BE2C (cell line): ENCODE measurements around the gene SPRR2G.
"Not testable (repeated sequence)": the region's sequence is repeated elsewhere in the genome, so short reads cannot be mapped to it uniquely, and the experiment has no call there.

ENCODE experiments used
- DNase-seq: peaks from one replicate; pipeline ENCODE4 v3.0.0-alpha.2; 2020
- H3K27me3 ChIP-seq: fragments of 250-450 bp; sonication (Bioruptor Pico); 2 replicates; pipeline ENCODE4 v1.5.1; 2020; ENCODE audit warnings: mild to moderate bottlenecking
- H3K36me3 ChIP-seq: fragments of 250-450 bp; sonication (Bioruptor Pico); 2 replicates; pipeline ENCODE4 v1.5.1; 2020; ENCODE audit warnings: mild to moderate bottlenecking
- H3K4me1 ChIP-seq: fragments of 250-450 bp; sonication (Bioruptor Pico); 2 replicates; pipeline ENCODE4 v1.5.1; 2020
- H3K4me3 ChIP-seq: 2 replicates; pipeline ENCODE4 v1.5.1; 2011; ENCODE audit warnings: low read depth, low read length
- H3K9me3 ChIP-seq: fragments of 250-450 bp; sonication (Bioruptor Pico); 2 replicates; pipeline ENCODE4 v1.5.1; 2020
- CTCF ChIP-seq: IDR thresholded peaks from 2 replicates; pipeline ENCODE4 v1.5.1; 2012; ENCODE audit warnings: mild to moderate bottlenecking, low read depth, low read length

SPRR2G gene

DNA sequence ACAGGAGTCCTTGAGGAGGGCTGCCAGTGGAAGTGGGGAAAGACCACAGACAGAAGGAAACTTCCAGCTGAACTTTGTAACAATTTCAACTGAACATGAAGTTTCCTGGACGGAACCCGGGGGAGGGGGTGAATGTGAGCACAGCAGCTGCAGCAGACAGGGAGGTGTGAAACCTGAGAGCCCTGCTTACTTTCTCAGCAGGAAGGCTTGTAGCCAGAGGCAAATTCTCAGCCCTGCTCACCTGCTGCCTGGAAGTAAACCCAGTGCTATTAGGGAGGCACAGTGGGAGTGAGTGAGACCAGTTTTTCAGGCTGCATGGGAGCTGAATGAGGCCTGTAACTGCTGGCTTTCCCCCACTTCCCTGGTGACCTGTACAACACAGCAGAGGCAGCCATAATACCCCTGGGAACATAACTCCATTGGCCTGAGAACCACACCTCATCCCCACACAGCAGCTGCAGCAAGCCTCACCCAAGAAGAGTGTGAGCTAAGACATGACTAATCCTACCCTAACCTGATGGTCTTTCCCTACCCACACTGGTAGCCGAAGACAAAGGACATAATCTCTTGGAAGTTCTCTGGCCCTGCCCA lies 27.8 kb downstream of the SPRR2G start:
- no peaks in the 10 kb centered on the region for H3K36me3 ChIP-seq
- TF ChIP-seq CTCF: no peak
- no peak overlapping the region for H3K4me3 ChIP-seq
- DNase-seq: no peak
- H3K27me3 ChIP-seq: no peaks in the 10 kb centered on the region; the same call in 1 of the 2 replicates
- no peaks in the 10 kb centered on the region for H3K9me3 ChIP-seq
- H3K4me1 ChIP-seq: no peaks in the 10 kb centered on the region

DNA sequence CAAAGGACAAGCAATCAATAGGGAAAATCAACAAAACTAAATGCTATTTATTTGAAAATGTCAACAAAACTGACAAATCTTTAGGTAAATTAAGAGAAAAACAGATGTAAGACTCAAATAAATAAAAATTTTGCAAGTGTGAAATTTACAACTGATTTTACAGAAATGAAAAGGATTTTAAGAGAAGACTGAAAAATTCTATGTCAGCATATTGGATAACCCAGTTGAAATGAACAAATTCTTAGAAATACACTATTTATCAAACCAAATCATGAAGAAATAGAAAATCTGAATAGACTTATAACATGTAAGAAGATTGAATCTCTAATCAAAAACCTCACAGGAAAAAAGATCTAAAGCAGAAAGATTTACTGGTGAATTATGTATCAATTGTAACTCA lies 29.7 kb downstream of the SPRR2G start:
- H3K36me3 ChIP-seq: no peaks in the 10 kb centered on the region
- H3K27me3 ChIP-seq: no peaks in the 10 kb centered on the region; the same call in 1 of the 2 replicates
- no peak for TF ChIP-seq CTCF
- no peaks in the 10 kb centered on the region for H3K9me3 ChIP-seq
- no peaks in the 10 kb centered on the region for H3K4me1 ChIP-seq
- no peak overlapping the region for H3K4me3 ChIP-seq
- no peak for DNase-seq

DNA sequence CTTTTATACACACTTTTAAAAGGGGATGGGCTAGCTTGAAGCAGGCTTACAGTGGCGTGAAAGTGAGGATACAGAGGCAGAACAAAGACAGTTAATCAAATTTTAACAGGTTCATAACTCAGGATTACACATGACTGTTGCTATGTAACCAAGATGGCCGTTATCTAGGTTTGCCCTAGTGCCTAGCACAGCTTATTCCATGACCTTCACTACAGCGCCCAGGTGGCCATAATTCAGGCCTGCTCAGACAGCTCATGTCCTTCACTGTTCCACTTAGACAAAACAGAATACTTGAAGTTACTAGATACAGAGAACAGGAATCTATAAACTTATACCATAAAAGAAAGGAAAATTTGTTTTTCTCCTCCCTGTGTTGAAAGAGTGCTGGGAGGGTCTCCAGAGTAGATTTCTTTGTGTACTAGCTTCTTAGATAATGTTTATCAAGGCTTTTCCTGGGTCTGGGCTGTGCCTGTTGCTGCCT lies 31.2 kb downstream of the SPRR2G start:
- no peak for TF ChIP-seq CTCF
- H3K27me3 ChIP-seq: no peaks in the 10 kb centered on the region; the same call in 1 of the 2 replicates
- no peak overlapping the region for H3K4me3 ChIP-seq
- DNase-seq: no peak
- no peaks in the 10 kb centered on the region for H3K4me1 ChIP-seq
- H3K36me3 ChIP-seq: no peaks in the 10 kb centered on the region
- no peaks in the 10 kb centered on the region for H3K9me3 ChIP-seq

DNA sequence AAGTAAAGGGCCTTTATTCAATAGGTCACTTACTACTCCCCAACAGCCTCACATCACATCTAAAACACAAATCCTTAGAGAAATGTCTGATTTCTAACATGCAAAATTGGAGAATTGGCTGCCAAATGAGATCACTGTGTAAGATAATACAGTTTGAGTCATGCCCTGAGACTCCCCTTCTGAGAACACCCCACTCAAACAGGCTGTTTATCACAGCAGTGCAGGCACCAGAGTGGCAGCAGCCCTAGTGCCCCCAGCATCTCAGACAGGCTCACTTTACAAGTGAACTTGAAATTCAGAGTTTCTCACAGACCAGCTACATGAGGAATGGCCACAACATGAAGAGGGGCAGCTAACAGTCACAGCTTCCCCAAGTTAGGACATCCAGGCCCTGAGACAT lies 35.4 kb downstream of the SPRR2G start:
- not testable (repeated sequence) for H3K9me3 ChIP-seq

DNA sequence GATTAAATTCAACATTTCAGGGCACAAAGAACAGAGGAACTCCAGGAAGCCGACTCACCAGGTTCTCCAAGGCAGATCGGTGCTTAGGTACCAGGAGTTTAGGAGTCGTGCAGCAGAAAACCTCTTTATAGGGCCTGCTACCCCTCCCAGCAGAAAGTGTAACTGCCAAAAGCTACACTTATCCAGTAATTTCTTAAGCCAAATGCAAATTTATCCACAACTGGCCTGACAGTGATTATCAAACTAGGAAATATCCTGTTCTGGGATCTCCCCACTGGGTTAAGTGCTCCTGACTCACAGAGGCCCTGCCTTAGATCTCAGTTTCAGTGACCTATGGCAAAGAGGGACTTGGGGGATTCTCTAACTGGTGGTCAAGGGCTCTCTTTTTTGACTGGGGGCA lies 37.3 kb downstream of the SPRR2G start, which contains the start of gene SPRR2F:
Gene SPRR2F (minus strand): TSS at position 101 of the 400 bp plus-strand sequence. CDS start 783 bp downstream, outside the sequence.
- H3K4me1 ChIP-seq: no peaks in the 10 kb centered on the region
- no peaks in the 10 kb centered on the region for H3K9me3 ChIP-seq
- H3K27me3 ChIP-seq: no peaks in the 10 kb centered on the region
- no peak within 1 kb of the TSS for H3K4me3 ChIP-seq
- DNase-seq: no peak
- no peaks in the 10 kb centered on the region for H3K36me3 ChIP-seq
- no peak for TF ChIP-seq CTCF

More for the DNA sequence above, 35.4 kb downstream of the SPRR2G start:
- not testable (repeated sequence) for DNase-seq, H3K27me3 ChIP-seq, H3K4me1 ChIP-seq, H3K36me3 ChIP-seq, H3K4me3 ChIP-seq

GRCh38 chr1:153112454-153112853 lies 38.2 kb downstream of the SPRR2G start:
- not testable (repeated sequence) for H3K4me3 ChIP-seq, H3K27me3 ChIP-seq, H3K9me3 ChIP-seq, H3K4me1 ChIP-seq, DNase-seq, H3K36me3 ChIP-seq

DNA sequence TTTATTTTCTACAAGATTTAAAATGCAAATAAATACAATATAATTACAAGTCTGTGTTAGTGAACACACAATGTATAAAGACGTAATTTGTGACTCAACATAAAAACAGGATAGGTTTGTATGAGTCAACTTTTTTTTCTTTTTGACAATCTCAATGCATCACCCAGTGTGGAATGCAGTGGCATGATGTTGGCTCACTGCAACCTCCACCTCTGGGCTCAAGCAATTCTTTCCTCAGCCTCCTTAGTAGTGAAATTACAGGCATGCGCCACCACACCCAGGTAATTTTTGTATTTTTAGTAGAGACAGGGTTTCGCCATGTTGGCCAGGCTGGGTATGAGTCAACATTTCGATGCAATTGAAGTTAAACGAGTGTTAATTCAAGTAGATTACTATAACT lies 50.4 kb downstream of the SPRR2G start:
- no peak for DNase-seq
- Histone ChIP-seq H3K9me3 (no peaks in the 10 kb centered on the region), H3K4me3 (no peak overlapping the region), H3K36me3 (no peaks in the 10 kb centered on the region), H3K4me1 (no peaks in the 10 kb centered on the region), H3K27me3 (no peaks in the 10 kb centered on the region)
- TF ChIP-seq CTCF: no peak
